H1 (cell line): ENCODE results near the gene LMBR1. TPM values are rescaled to one million over a fixed set of nuclear protein-coding genes. Genes with fewer than 3 reads are reported as not detected.

ENCODE experiments used
- CTCF ChIA-PET: fragments of 300-600 bp; sonication (Branson Sonifier 250); formaldehyde crosslinking; loops from one replicate; lab custom pipeline; 2021; ENCODE audit not compliant: partially characterized antibody; lab: Charles Lee
- POLR2A ChIA-PET: fragments of 300-600 bp; sonication (Branson Sonifier 250); formaldehyde crosslinking; loops from one replicate; lab custom pipeline; 2021; ENCODE audit warnings: inconsistent platforms; ENCODE audit not compliant: partially characterized antibody; lab: Charles Lee
- DNase-seq, 2 experiments: peaks; one replicate each; pipeline versions ENCODE4 v3.0.0 to v3.0.0-alpha.2; 2010 to 2022; ENCODE audit warnings: low spot score in 2 of 2, low read depth in 1 of 2, mixed read lengths in 1 of 2
- FAIRE-seq: peaks from 2 replicates; lab custom pipeline; 2011; peaks lifted over from hg19 to GRCh38; lab: Jason Lieb, UNC
- H2AFZ ChIP-seq: 2 replicates; pipeline ENCODE4 v1.8.1; 2012; ENCODE audit warnings: low read length, inconsistent platforms
- H2AK5ac ChIP-seq: 2 replicates; pipeline ENCODE4 v1.6.1; 2013; ENCODE audit warnings: low read depth, low read length
- H2BK120ac ChIP-seq: replicated peaks from 2 replicates; pipeline ENCODE3; 2013; ENCODE audit warnings: low read depth, low read length, inconsistent platforms
- H2BK12ac ChIP-seq: 2 replicates; pipeline ENCODE4 v1.6.1; 2013; ENCODE audit warnings: low read depth, low read length
- H2BK15ac ChIP-seq: 2 replicates; pipeline ENCODE4 v1.6.1; 2013; ENCODE audit warnings: low read length
- H2BK20ac ChIP-seq: 2 replicates; pipeline ENCODE4 v1.6.1; 2013; ENCODE audit warnings: low read length
- H2BK5ac ChIP-seq: 2 replicates; pipeline ENCODE4 v1.6.1; 2013; ENCODE audit warnings: low read depth, low read length
- H3K14ac ChIP-seq: 2 replicates; pipeline ENCODE4 v1.6.1; 2013; ENCODE audit warnings: inconsistent platforms; ENCODE audit not compliant: insufficient read length
- H3K18ac ChIP-seq: 2 replicates; pipeline ENCODE4 v1.6.1; 2013; ENCODE audit warnings: low read length; ENCODE audit errors: extremely low read depth
- H3K23ac ChIP-seq: 2 replicates; pipeline ENCODE4 v1.6.1; 2013; ENCODE audit warnings: inconsistent platforms; ENCODE audit not compliant: insufficient read length
- H3K23me2 ChIP-seq: 2 replicates; pipeline ENCODE4 v1.6.1; 2013; ENCODE audit warnings: low read depth, low read length
- H3K27ac ChIP-seq: 2 replicates; pipeline ENCODE4 v1.6.1; 2011; ENCODE audit warnings: low read depth, low read length, inconsistent platforms
- H3K27me3 ChIP-seq, 4 experiments: replicated peaks in 1 of 4; 1 replicate in 1 of 4; 2 replicates in 3 of 4; pipeline versions ENCODE4 v1.6.1 to v1.8.1; 2011 to 2013; ENCODE audit warnings: low read length in 3 of 4, mild to moderate bottlenecking in 3 of 4, inconsistent platforms in 2 of 4, mixed read lengths in 2 of 4, moderate library complexity in 1 of 4; ENCODE audit not compliant: control insufficient read depth in 3 of 4, insufficient read depth in 3 of 4; ENCODE audit errors: extremely low read depth in 1 of 4
- H3K36me3 ChIP-seq, 4 experiments: 2 replicates each; pipeline versions ENCODE4 v1.6.1 to v1.8.1; 2011 to 2013; ENCODE audit warnings: mild to moderate bottlenecking in 4 of 4, low read length in 3 of 4, moderate library complexity in 2 of 4, control low read depth in 1 of 4, inconsistent platforms in 1 of 4; ENCODE audit not compliant: insufficient read depth in 4 of 4, control insufficient read depth in 2 of 4
- H3K4ac ChIP-seq: replicated peaks from 2 replicates; pipeline ENCODE3; 2013; ENCODE audit warnings: low read length, low read depth, mixed read lengths, inconsistent platforms; ENCODE audit not compliant: insufficient read length
- H3K4me1 ChIP-seq, 4 experiments: replicated peaks in 1 of 4; 1 replicate in 1 of 4; 2 replicates in 3 of 4; pipeline versions ENCODE4 v1.6.1 to v1.8.1; 2011 to 2013; ENCODE audit warnings: low read length in 3 of 4, inconsistent platforms in 2 of 4, mixed read lengths in 1 of 4; ENCODE audit not compliant: insufficient read depth in 4 of 4, control insufficient read depth in 3 of 4
- H3K4me2 ChIP-seq, 2 experiments: 2 replicates each; pipeline versions ENCODE4 v1.6.1 to v1.8.1; 2011 to 2013; ENCODE audit warnings: low read depth in 2 of 2, low read length in 2 of 2, control low read depth in 1 of 2, inconsistent platforms in 1 of 2, mild to moderate bottlenecking in 1 of 2; ENCODE audit not compliant: insufficient read depth in 1 of 2
- H3K4me3 ChIP-seq, 4 experiments: fragments of 200-600, 300-600 bp in 1 of 4; sonication (generic), shearing (Covaris generic), sonication (Bioruptor Twin) in 1 of 4; 2 replicates each; pipeline versions ENCODE4 v1.5.1 to v1.8.1; 2011 to 2016; ENCODE audit warnings: low read length in 4 of 4, low read depth in 3 of 4, control low read depth in 2 of 4, inconsistent platforms in 2 of 4, mild to moderate bottlenecking in 2 of 4, mixed read lengths in 1 of 4, moderate library complexity in 1 of 4; ENCODE audit not compliant: insufficient read depth in 2 of 4; ENCODE audit errors: extremely low read depth in 1 of 4
- H3K56ac ChIP-seq: replicated peaks from 2 replicates; pipeline ENCODE3; 2013; ENCODE audit warnings: low read depth, mild to moderate bottlenecking, mixed read lengths, low read length, inconsistent platforms; ENCODE audit not compliant: insufficient read length
- H3K79me1 ChIP-seq: 2 replicates; pipeline ENCODE4 v1.6.1; 2013; ENCODE audit warnings: low read depth, low read length, control low read depth
- H3K79me2 ChIP-seq, 2 experiments: 2 replicates each; pipeline versions ENCODE4 v1.6.1 to v1.8.1; 2012 to 2013; ENCODE audit warnings: low read length in 2 of 2, mild to moderate bottlenecking in 2 of 2, inconsistent platforms in 1 of 2; ENCODE audit not compliant: insufficient read depth in 2 of 2, control insufficient read depth in 1 of 2
- H3K9ac ChIP-seq, 4 experiments: replicated peaks in 1 of 4; 1 replicate in 1 of 4; 2 replicates in 3 of 4; pipeline versions ENCODE4 v1.6.1 to v1.8.1; 2011 to 2013; ENCODE audit warnings: low read depth in 3 of 4, low read length in 3 of 4, control low read depth in 2 of 4, mild to moderate bottlenecking in 2 of 4, moderate library complexity in 2 of 4, inconsistent platforms in 1 of 4; ENCODE audit errors: extremely low read depth in 1 of 4
- H3K9me3 ChIP-seq, 2 experiments: 2 replicates each; pipeline versions ENCODE4 v1.6.1 to v1.8.1; 2012 to 2013; ENCODE audit warnings: mild to moderate bottlenecking in 2 of 2, moderate library complexity in 2 of 2, control low read depth in 1 of 2, inconsistent platforms in 1 of 2, low read depth in 1 of 2, low read length in 1 of 2, mixed read lengths in 1 of 2; ENCODE audit not compliant: insufficient read depth in 2 of 2
- H4K20me1 ChIP-seq, 2 experiments: replicated peaks in 1 of 2; 2 replicates each; pipeline versions ENCODE3 to v1.8.1; 2011 to 2013; ENCODE audit warnings: inconsistent platforms in 2 of 2, low read length in 2 of 2, mild to moderate bottlenecking in 1 of 2; ENCODE audit not compliant: insufficient read depth in 2 of 2, control insufficient read depth in 1 of 2
- H4K5ac ChIP-seq: 2 replicates; pipeline ENCODE4 v1.6.1; 2013; ENCODE audit warnings: low read length, low read depth, mixed read lengths, inconsistent platforms; ENCODE audit not compliant: insufficient read length
- H4K8ac ChIP-seq: 2 replicates; pipeline ENCODE4 v1.8.0; 2013; ENCODE audit warnings: mild to moderate bottlenecking, moderate library complexity, low read length, inconsistent platforms; ENCODE audit not compliant: insufficient read depth; ENCODE audit errors: extremely low read depth
- H4K91ac ChIP-seq: replicated peaks from 2 replicates; pipeline ENCODE3; 2013; ENCODE audit warnings: low read length, mixed read lengths, inconsistent platforms; ENCODE audit not compliant: insufficient read length
- JUN ChIP-seq: IDR thresholded peaks from 2 replicates; pipeline ENCODE4 v1.6.1; 2011; ENCODE audit warnings: low read depth, mild to moderate bottlenecking, improper control_type of control experiment, low read length
- KDM1A ChIP-seq: fragments of 200-600, 300-600 bp; sonication (generic); IDR thresholded peaks from 2 replicates; pipeline ENCODE4 v1.7.1; 2016; ENCODE audit warnings: mild to moderate bottlenecking, low read length, borderline replicate concordance
- PHF8 ChIP-seq: fragments of 200-600 bp; sonication (generic); conservative IDR thresholded peaks from 2 replicates; pipeline ENCODE4 v1.7.1; 2012; ENCODE audit warnings: low read depth, mild to moderate bottlenecking, inconsistent platforms, low read length, moderate library complexity
- POLR2AphosphoS5 ChIP-seq: IDR thresholded peaks from 2 replicates; pipeline ENCODE4 v1.6.1; 2011; ENCODE audit warnings: low read depth, low read length
- SUZ12 ChIP-seq: fragments of 200-600 bp; sonication (generic); IDR thresholded peaks from 2 replicates; pipeline ENCODE4 v1.6.1; 2012; ENCODE audit warnings: mild to moderate bottlenecking, inconsistent platforms, low read length, moderate library complexity, mixed read lengths
- YY1 ChIP-seq: IDR thresholded peaks from 2 replicates; pipeline ENCODE4 v1.6.1; 2011; ENCODE audit warnings: low read depth, mild to moderate bottlenecking, low read length
- WGBS, 2 experiments: shearing (Covaris generic) in 1 of 2; methylation state at CpG; one replicate each; pipeline versions ENCODE4 v1.1.6 to v1.1.7; 2013 to 2015; ENCODE audit warnings: low lambda C conversion rate in 2 of 2, mixed read lengths in 2 of 2, inconsistent platforms in 1 of 2, low coverage in 1 of 2, missing lambda C conversion rate in 1 of 2; ENCODE audit not compliant: insufficient replicate concordance in 2 of 2, insufficient coverage in 1 of 2, insufficient read length in 1 of 2; ENCODE audit errors: extremely low coverage in 1 of 2, missing lambda C conversion rate in 1 of 2; 5-methylcytosine and 5-hydroxymethylcytosine counted together
- polyA plus RNA-seq, 7 experiments: library from polyadenylated mRNA; depleted of rRNA in 3 of 7; stranded (reverse) in 5 of 7; unstranded in 2 of 7; fragments of >200 nt in 5 of 7; fragments of 200-250 nt in 2 of 7; gene quantifications; 1 replicate in 5 of 7; 2 replicates in 1 of 7; 4 replicates in 1 of 7; pipeline versions ENCODE4 v1.2.1 to v1.2.3, GENCODE V29; 2011 to 2013; ENCODE audit warnings: missing spikeins in 2 of 7, mixed read lengths in 2 of 7
- total RNA-seq: library from RNA; stranded (reverse); fragmentation: NEBNext Ultra II Directional; extraction: Animal tissue kit (Norgen Biotek cat#: 25700); gene quantifications from 2 replicates; pipeline ENCODE4 v1.2.1, GENCODE V29; 2021

Gene LMBR1
- total and polyA plus RNA-seq, 2 of the 8 experiments (the other 6 are each of a cell fraction or from before 2014, with no cell fraction given), result 15.1 to 70.4 TPM

GRCh38 chr7:156941393-156942182 is 48.6 kb upstream of the LMBR1 start:
- no peaks in the 10 kb centered on the region for H3K79me2 ChIP-seq
- no peak overlapping the region for H2AK5ac ChIP-seq
- TF ChIP-seq YY1 (no peak), SUZ12 (no peak), KDM1A (no peak), JUN (no peak), POLR2AphosphoS5 (no peak), PHF8 (no peak)
- H3K27me3 ChIP-seq, result no peaks in the 10 kb centered on the region
- H4K8ac ChIP-seq, result no peak overlapping the region
- H3K4me2 ChIP-seq, result no peak overlapping the region
- ChIA-PET POLR2A (no interaction called here), CTCF (no interaction called here)
- no peak overlapping the region for H3K14ac ChIP-seq
- H3K4me3 ChIP-seq, result no peak overlapping the region
- peak overlapping the region; percentile 68; the same call in 1 of the 2 replicates for H2BK12ac ChIP-seq
- H4K5ac ChIP-seq, result no peak overlapping the region
- 95% methylated on average over 27 of the region's 92 CpGs; no CpG with 5 or more reads in 1 of the 2 experiments for WGBS, 2 experiments
- H2BK20ac ChIP-seq, result no peak overlapping the region
- H3K9ac ChIP-seq, result no peak overlapping the region
- no peak overlapping the region for H4K91ac ChIP-seq
- FAIRE-seq (no peak), DNase-seq (no peak)
- no peak overlapping the region for H2BK120ac ChIP-seq
- no peak overlapping the region for H3K23ac ChIP-seq
- H3K18ac ChIP-seq, result no peak overlapping the region
- no peak overlapping the region for H2AFZ ChIP-seq
- no peak overlapping the region for H3K27ac ChIP-seq
- H2BK5ac ChIP-seq, result no peak overlapping the region
- H3K4me1 ChIP-seq, result peaks cover 0 to 18% (median 2%) of the 10 kb centered on the region in 4 experiments; a peak in 4 of 7 replicates
- H3K4ac ChIP-seq, result no peak overlapping the region
- peaks cover 7 to 14% of the 10 kb centered on the region in 2 experiments; a peak in 2 of 4 replicates for H3K9me3 ChIP-seq
- no peak overlapping the region for H2BK15ac ChIP-seq
- no peaks in the 10 kb centered on the region for H4K20me1 ChIP-seq
- no peak overlapping the region for H3K56ac ChIP-seq
- H3K36me3 ChIP-seq, result no peaks in the 10 kb centered on the region
- H3K23me2 ChIP-seq, result no peaks in the 10 kb centered on the region
- no peaks in the 10 kb centered on the region; the same call in 1 of the 2 replicates for H3K79me1 ChIP-seq
